Measurements from ENCODE around the gene C1QB. TPM values are rescaled to one million over a fixed set of nuclear protein-coding genes. Genes with fewer than 3 reads are reported as not detected.
A peak's percentile ranks its signal among the peaks of the same experiment; 100 is the strongest.

The C1QB gene
- total and polyA plus RNA-seq, 2 experiments from 2014 or later = not detected

DNA sequence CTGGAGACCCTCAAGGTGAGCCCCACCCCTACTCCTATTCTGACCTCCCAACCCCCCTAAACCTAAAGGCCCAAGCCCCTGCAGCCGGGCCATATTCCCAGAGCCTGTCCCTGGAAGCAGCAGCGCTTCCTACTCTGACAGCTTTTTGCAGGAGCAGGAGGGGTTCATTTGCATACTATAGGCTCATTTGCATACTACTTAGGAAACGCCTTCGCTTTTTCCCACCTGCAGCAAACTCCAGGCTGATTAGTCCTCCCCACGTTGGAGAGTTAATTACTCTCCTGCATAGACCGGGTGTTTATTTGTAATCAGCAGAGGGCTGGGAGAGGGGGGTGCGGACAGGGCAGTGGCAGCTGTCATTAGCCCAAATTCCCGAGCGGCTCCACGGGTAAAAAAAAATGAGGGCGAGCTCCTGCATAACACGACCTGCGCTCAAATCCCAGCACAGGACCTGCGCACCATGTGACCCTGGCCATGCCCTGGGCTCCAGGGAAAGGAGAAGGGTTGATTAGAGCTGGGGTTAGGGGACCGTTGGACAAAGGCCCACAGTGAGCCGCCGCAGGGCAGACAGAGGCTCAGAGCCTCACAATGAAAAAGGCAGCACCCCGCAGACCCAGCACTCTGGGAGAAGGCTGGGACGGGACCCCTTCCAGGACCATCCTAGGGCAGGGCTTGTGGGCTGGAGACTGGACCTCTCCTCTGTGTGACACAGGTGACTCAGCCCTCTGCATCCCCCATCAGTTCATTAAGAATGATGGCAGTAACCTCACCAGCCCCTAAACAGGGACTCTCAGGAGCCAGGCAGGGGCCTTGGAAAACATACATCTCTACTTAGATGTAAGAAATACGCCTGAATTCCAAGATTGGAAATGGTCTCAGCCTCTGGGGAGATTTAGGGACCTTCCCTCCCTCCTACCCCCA is 26.5 kb upstream of the C1QB start:
- H3K27me3 Mint-ChIP-seq (ENCODE audit: insufficient read depth, low read depth, poor library complexity) = peaks cover 14% of the 10 kb centered on the region
- Histone ChIP-seq H3K79me2 (replicated peaks; ENCODE audit: insufficient read depth) (no peaks in the 10 kb centered on the region), H3K4me1 (ENCODE audit: insufficient read depth) (peaks cover 36% of the 10 kb centered on the region), H3F3A (replicated peaks; ENCODE audit: low read depth) (no peaks in the 10 kb centered on the region), H3K36me3 (ENCODE audit: insufficient read depth) (no peaks in the 10 kb centered on the region), H4K20me1 (replicated peaks; ENCODE audit: insufficient read depth) (no peaks in the 10 kb centered on the region; the same call in 1 of the 2 replicates), H3K9me2 (ENCODE audit: insufficient read depth) (no peaks in the 10 kb centered on the region), H3K4me2 (peak overlapping the region; percentile 72), H3K27me3 (ENCODE audit: insufficient read depth) (no peaks in the 10 kb centered on the region), H3K27ac (ENCODE audit: low read depth) (no peak overlapping the region), H3K4me3 (peak overlapping the region; percentile 28; the same call in 1 of the 2 replicates), H2AFZ (no peak overlapping the region)
- no peak for TF ChIP-seq NANOG (IDR thresholded peaks at IDR 0.05; ENCODE audit: borderline replicate concordance)
- TF ChIP-seq ZNF331 (CRISPR knock-in tag; IDR thresholded peaks at IDR 0.05; ENCODE audit: low read depth) = no peak
- TF ChIP-seq EZH2phosphoT487 (IDR thresholded peaks at IDR 0.05; ENCODE audit: unreplicated experiment) = no peak
- TF ChIP-seq, protein P1, sequence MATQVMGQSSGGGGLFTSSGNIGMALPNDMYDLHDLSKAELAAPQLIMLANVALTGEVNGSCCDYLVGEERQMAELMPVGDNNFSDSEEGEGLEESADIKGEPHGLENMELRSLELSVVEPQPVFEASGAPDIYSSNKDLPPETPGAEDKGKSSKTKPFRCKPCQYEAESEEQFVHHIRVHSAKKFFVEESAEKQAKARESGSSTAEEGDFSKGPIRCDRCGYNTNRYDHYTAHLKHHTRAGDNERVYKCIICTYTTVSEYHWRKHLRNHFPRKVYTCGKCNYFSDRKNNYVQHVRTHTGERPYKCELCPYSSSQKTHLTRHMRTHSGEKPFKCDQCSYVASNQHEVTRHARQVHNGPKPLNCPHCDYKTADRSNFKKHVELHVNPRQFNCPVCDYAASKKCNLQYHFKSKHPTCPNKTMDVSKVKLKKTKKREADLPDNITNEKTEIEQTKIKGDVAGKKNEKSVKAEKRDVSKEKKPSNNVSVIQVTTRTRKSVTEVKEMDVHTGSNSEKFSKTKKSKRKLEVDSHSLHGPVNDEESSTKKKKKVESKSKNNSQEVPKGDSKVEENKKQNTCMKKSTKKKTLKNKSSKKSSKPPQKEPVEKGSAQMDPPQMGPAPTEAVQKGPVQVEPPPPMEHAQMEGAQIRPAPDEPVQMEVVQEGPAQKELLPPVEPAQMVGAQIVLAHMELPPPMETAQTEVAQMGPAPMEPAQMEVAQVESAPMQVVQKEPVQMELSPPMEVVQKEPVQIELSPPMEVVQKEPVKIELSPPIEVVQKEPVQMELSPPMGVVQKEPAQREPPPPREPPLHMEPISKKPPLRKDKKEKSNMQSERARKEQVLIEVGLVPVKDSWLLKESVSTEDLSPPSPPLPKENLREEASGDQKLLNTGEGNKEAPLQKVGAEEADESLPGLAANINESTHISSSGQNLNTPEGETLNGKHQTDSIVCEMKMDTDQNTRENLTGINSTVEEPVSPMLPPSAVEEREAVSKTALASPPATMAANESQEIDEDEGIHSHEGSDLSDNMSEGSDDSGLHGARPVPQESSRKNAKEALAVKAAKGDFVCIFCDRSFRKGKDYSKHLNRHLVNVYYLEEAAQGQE (IDR thresholded peaks at IDR 0.05; ENCODE audit: unreplicated experiment) = no peak
- TF ChIP-seq, protein P2, sequence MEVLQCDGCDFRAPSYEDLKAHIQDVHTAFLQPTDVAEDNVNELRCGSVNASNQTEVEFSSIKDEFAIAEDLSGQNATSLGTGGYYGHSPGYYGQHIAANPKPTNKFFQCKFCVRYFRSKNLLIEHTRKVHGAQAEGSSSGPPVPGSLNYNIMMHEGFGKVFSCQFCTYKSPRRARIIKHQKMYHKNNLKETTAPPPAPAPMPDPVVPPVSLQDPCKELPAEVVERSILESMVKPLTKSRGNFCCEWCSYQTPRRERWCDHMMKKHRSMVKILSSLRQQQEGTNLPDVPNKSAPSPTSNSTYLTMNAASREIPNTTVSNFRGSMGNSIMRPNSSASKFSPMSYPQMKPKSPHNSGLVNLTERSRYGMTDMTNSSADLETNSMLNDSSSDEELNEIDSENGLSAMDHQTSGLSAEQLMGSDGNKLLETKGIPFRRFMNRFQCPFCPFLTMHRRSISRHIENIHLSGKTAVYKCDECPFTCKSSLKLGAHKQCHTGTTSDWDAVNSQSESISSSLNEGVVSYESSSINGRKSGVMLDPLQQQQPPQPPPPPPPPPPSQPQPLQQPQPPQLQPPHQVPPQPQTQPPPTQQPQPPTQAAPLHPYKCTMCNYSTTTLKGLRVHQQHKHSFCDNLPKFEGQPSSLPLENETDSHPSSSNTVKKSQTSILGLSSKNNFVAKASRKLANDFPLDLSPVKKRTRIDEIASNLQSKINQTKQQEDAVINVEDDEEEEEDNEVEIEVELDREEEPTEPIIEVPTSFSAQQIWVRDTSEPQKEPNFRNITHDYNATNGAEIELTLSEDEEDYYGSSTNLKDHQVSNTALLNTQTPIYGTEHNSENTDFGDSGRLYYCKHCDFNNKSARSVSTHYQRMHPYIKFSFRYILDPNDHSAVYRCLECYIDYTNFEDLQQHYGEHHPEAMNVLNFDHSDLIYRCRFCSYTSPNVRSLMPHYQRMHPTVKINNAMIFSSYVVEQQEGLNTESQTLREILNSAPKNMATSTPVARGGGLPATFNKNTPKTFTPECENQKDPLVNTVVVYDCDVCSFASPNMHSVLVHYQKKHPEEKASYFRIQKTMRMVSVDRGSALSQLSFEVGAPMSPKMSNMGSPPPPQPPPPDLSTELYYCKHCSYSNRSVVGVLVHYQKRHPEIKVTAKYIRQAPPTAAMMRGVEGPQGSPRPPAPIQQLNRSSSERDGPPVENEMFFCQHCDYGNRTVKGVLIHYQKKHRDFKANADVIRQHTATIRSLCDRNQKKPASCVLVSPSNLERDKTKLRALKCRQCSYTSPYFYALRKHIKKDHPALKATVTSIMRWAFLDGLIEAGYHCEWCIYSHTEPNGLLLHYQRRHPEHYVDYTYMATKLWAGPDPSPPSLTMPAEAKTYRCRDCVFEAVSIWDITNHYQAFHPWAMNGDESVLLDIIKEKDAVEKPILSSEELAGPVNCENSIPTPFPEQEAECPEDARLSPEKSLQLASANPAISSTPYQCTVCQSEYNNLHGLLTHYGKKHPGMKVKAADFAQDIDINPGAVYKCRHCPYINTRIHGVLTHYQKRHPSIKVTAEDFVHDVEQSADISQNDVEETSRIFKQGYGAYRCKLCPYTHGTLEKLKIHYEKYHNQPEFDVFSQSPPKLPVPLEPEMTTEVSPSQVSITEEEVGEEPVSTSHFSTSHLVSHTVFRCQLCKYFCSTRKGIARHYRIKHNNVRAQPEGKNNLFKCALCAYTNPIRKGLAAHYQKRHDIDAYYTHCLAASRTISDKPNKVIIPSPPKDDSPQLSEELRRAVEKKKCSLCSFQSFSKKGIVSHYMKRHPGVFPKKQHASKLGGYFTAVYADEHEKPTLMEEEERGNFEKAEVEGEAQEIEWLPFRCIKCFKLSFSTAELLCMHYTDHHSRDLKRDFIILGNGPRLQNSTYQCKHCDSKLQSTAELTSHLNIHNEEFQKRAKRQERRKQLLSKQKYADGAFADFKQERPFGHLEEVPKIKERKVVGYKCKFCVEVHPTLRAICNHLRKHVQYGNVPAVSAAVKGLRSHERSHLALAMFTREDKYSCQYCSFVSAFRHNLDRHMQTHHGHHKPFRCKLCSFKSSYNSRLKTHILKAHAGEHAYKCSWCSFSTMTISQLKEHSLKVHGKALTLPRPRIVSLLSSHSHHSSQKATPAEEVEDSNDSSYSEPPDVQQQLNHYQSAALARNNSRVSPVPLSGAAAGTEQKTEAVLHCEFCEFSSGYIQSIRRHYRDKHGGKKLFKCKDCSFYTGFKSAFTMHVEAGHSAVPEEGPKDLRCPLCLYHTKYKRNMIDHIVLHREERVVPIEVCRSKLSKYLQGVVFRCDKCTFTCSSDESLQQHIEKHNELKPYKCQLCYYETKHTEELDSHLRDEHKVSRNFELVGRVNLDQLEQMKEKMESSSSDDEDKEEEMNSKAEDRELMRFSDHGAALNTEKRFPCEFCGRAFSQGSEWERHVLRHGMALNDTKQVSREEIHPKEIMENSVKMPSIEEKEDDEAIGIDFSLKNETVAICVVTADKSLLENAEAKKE (CRISPR knock-in tag; IDR thresholded peaks at IDR 0.05) = no peak
- TF ChIP-seq, protein P3, sequence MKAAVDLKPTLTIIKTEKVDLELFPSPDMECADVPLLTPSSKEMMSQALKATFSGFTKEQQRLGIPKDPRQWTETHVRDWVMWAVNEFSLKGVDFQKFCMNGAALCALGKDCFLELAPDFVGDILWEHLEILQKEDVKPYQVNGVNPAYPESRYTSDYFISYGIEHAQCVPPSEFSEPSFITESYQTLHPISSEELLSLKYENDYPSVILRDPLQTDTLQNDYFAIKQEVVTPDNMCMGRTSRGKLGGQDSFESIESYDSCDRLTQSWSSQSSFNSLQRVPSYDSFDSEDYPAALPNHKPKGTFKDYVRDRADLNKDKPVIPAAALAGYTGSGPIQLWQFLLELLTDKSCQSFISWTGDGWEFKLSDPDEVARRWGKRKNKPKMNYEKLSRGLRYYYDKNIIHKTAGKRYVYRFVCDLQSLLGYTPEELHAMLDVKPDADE (IDR thresholded peaks at IDR 0.05) = no peak
- TF ChIP-seq ZNF114 (CRISPR knock-in tag; IDR thresholded peaks at IDR 0.05) = no peak
- TF ChIP-seq EZH2 (IDR thresholded peaks at IDR 0.05; ENCODE audit: low read depth, unreplicated experiment) = no peak
- TF ChIP-seq, protein P4, sequence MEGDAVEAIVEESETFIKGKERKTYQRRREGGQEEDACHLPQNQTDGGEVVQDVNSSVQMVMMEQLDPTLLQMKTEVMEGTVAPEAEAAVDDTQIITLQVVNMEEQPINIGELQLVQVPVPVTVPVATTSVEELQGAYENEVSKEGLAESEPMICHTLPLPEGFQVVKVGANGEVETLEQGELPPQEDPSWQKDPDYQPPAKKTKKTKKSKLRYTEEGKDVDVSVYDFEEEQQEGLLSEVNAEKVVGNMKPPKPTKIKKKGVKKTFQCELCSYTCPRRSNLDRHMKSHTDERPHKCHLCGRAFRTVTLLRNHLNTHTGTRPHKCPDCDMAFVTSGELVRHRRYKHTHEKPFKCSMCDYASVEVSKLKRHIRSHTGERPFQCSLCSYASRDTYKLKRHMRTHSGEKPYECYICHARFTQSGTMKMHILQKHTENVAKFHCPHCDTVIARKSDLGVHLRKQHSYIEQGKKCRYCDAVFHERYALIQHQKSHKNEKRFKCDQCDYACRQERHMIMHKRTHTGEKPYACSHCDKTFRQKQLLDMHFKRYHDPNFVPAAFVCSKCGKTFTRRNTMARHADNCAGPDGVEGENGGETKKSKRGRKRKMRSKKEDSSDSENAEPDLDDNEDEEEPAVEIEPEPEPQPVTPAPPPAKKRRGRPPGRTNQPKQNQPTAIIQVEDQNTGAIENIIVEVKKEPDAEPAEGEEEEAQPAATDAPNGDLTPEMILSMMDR (conservative IDR thresholded peaks at IDR 0.05; ENCODE audit: low read depth in 2 of 2) = no peak
- no peak for TF ChIP-seq STAT1 (IDR thresholded peaks at IDR 0.05; ENCODE audit: unreplicated experiment)
- no peak for TF ChIP-seq POLR2AphosphoS5 (IDR thresholded peaks at IDR 0.05; ENCODE audit: low read depth)
- TF ChIP-seq JUNB (IDR thresholded peaks at IDR 0.05; ENCODE audit: unreplicated experiment) = no peak
- no peak for TF ChIP-seq CREB1 (CRISPR knock-in tag; IDR thresholded peaks at IDR 0.05; ENCODE audit: low read depth)
- no peak overlapping the region for H3K27ac Mint-ChIP-seq
- ATAC-seq = peak; percentile 49
- no peaks in the 10 kb centered on the region for H3K36me3 Mint-ChIP-seq (ENCODE audit: low read depth)
- H3K4me3 Mint-ChIP-seq = no peak overlapping the region
- H3K9me3 Mint-ChIP-seq = no peaks in the 10 kb centered on the region
- peaks cover 38% of the 10 kb centered on the region for H3K4me1 Mint-ChIP-seq
- DNase-seq (ENCODE audit: low spot score) = peak; percentile 52

Data from GM23338 (cell line).